GM21717 (cell line): Measurements from ENCODE around the gene USF3.

Experiments used
- ATAC-seq: cut with Tn5 transposase; IDR thresholded peaks from one replicate; pipeline ENCODE4 v1.9.1; 2021; ENCODE audit warnings: mild to moderate bottlenecking, moderate library complexity; ENCODE audit not compliant: unreplicated experiment

Gene USF3

GRCh38 chr3:113698956-113699355, 2.5 kb upstream of the USF3 start:
- ATAC-seq, result no peak

GRCh38 chr3:113698213-113698742, 1.8 kb upstream of the USF3 start:
- ATAC-seq, result no peak

GRCh38 chr3:113697500-113698090, 1.2 kb upstream of the USF3 start:
- no peak for ATAC-seq

- ATAC-seq, result peak; percentile 96
Observed at GRCh38 chr3:113696658-113697499, 437 bp upstream of the USF3 start.

GRCh38 chr3:113695431-113695785, 1.0 kb downstream of the USF3 start:
- ATAC-seq, result no peak

- ATAC-seq, result no peak
Observed at GRCh38 chr3:113690482-113690881, 6.0 kb downstream of the USF3 start.

- no peak for ATAC-seq
Observed at GRCh38 chr3:113685956-113686721, 10.3 kb downstream of the USF3 start.

GRCh38 chr3:113685124-113685523, 11.3 kb downstream of the USF3 start:
- ATAC-seq, result no peak

- no peak for ATAC-seq
Observed at GRCh38 chr3:113684271-113684819, 12.1 kb downstream of the USF3 start.

GRCh38 chr3:113678773-113679172, 17.7 kb downstream of the USF3 start:
- no peak for ATAC-seq

GRCh38 chr3:113677737-113678136, 18.7 kb downstream of the USF3 start:
- no peak for ATAC-seq

GRCh38 chr3:113676261-113676660, 20.2 kb downstream of the USF3 start:
- no peak for ATAC-seq

GRCh38 chr3:113673593-113673992, 22.8 kb downstream of the USF3 start:
- no peak for ATAC-seq

- no peak for ATAC-seq
Observed at GRCh38 chr3:113668015-113668414, 28.4 kb downstream of the USF3 start.

- ATAC-seq, result no peak
Observed at GRCh38 chr3:113664523-113665094, 31.8 kb downstream of the USF3 start.

- ATAC-seq, result no peak
Observed at GRCh38 chr3:113663761-113664160, 32.7 kb downstream of the USF3 start.

- no peak for ATAC-seq
Observed at GRCh38 chr3:113663324-113663750, 33.1 kb downstream of the USF3 start.

- ATAC-seq, result no peak
Observed at GRCh38 chr3:113662824-113663223, 33.6 kb downstream of the USF3 start.

GRCh38 chr3:113660896-113661295, 35.5 kb downstream of the USF3 start:
- no peak for ATAC-seq

GRCh38 chr3:113660458-113660857, 36.0 kb downstream of the USF3 start:
- no peak for ATAC-seq

- no peak for ATAC-seq
Observed at GRCh38 chr3:113659996-113660395, 36.4 kb downstream of the USF3 start.
